Measurements from ENCODE around the gene LTBP1. TPM values are rescaled to one million over a fixed set of nuclear protein-coding genes. Genes with fewer than 3 reads are reported as not detected.

LTBP1 gene
- total RNA-seq, 1 donor from 2014 or later = 205 TPM

DNA sequence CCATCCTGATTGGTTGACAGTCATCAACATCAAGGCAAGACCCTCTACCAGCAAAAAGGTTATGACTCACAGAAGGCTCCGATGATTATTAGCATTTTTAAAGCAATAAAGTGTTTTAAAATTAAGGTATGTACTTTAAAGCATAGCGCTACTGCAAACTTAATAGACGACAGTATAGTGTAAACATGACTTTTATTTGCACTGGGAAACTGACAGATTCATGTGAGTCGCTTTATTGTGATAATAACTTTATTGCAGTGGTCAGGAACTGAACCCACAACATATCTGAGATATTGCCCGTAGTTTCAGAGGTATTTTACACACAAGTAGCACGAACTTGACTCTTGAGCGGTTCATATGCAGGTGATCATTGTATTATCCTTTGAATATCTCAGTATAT lies 249.1 kb downstream of the LTBP1 start:
- DNase-seq (ENCODE audit: low spot score) = no peak

- DNase-seq (ENCODE audit: low spot score) = no peak
Observed at GRCh38 chr2:33196700-33197099, 249.9 kb downstream of the LTBP1 start.

GRCh38 chr2:33197198-33197938 lies 250.6 kb downstream of the LTBP1 start:
- DNase-seq (ENCODE audit: low spot score) = peak; percentile 29

DNA sequence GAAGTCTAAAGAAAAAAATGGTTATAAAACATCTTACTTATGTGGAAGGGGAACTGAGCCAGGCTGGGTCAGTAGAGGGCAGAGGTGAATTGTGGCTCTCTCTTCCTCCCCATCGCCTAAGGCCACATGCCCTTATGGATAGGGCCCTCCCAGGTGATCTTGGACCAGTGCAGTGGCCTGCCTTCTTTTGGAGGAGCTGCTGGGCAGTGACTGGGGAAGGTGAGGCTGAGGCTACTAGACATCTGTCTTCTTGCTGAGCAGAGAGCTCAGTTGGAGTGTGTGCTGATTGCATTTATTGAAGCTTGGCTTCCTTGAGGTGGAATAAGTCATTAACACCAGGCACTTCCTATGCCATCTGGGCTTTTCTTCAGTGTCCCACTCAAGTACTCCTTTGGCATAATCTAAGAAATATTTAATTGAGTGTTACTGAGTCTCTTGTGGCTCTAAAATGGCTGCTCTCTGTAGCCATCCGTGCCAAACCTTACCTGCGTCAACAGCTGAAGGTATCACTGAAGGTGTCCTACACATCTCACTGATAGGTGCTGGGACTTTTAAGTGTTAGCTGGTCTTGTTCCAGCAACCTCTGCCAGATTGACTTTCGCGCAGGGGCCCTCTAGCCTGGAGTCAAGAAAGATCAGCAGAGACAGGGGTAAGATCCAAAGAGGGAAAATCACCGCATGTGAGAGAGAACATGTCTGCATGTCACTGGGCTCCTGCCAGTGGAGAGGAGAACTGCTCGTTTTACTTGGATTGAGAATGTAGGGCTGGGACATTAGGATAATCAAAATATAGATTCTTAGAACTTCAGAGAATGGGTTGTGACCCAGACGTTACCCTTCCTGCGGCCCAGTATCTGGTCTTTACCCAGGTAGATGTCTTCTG lies 256.1 kb downstream of the LTBP1 start:
- no peak for DNase-seq (ENCODE audit: low spot score)

GRCh38 chr2:33204945-33205344 lies 258.2 kb downstream of the LTBP1 start:
- DNase-seq (ENCODE audit: low spot score) = no peak

GRCh38 chr2:33205693-33206434 lies 259.1 kb downstream of the LTBP1 start:
- no peak for DNase-seq (ENCODE audit: low spot score)

DNA sequence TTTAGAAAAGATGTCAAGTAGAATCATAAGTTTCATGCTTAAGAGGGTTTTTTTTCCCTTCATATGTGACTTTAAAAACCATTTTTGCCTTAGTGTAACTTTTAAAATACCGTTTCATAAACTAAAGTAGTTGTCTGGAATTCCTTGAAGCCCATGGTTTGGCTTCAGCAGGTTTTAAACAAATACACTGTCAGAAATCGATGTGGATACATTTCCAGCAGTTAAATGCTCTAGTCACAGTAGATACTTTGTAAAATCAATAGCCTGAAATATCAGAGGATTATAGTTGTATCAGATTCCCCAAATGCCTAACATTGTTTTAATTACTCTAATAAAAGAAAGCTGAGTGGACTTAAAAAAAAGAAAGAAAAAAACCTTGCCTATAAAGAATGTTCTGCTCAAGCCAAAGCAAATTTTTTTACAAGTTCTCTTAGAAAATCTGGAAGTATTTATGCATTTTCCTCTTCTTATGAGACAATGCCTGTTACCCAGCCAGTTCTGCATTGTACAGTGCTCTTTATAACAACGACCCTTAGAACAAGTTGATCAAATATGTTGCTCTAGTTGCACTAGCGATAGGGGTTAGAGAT lies 260.5 kb downstream of the LTBP1 start:
- no peak for DNase-seq (ENCODE audit: low spot score)

- DNase-seq (ENCODE audit: low spot score) = no peak
Observed at GRCh38 chr2:33208400-33208799, 261.6 kb downstream of the LTBP1 start.

- DNase-seq (ENCODE audit: low spot score) = no peak
Observed at GRCh38 chr2:33209976-33210375, 263.2 kb downstream of the LTBP1 start.

GRCh38 chr2:33210626-33211025 lies 263.9 kb downstream of the LTBP1 start:
- peak; percentile 34 for DNase-seq (ENCODE audit: low spot score)

DNA sequence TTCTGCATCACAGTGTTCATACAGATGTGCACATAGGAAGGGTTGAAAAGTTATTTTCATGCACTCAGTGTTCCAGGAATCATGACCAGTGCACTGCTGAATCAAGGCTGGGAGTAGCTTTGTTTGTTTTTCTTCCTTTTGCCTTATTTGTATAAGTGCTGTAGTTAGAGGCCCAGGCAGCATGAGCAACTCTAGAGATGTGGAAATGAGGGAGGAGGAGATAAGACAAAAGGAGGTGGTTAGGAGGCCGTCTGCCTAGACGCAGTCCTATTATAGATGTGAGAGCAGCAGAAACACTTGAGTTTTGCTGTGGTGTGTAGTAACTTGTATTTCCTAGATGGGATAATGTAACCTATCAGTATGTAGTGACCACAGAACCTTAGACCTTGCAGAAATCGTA lies 265.4 kb downstream of the LTBP1 start:
- no peak for DNase-seq (ENCODE audit: low spot score)

- no peak for DNase-seq (ENCODE audit: low spot score)
Observed at GRCh38 chr2:33213244-33213643, 266.5 kb downstream of the LTBP1 start.

DNA sequence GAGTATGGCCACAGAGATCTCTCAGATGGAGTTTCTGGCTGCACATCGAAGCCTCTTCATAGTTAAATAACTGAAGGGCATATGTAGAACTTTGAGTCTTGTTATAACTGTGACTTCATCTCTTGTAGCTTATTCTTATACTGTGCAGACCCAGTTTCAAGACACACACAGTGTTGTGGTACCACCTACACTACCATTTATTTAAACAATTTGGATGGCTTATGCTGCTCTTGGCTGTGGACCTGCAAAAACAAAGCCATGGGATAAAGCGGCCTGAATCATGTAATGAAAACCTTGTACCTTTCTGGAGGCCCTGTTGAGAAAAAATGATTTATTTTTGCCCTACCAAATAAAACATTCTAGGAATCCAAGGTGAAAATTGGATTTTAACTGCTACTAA lies 266.9 kb downstream of the LTBP1 start:
- DNase-seq (ENCODE audit: low spot score) = no peak

DNA sequence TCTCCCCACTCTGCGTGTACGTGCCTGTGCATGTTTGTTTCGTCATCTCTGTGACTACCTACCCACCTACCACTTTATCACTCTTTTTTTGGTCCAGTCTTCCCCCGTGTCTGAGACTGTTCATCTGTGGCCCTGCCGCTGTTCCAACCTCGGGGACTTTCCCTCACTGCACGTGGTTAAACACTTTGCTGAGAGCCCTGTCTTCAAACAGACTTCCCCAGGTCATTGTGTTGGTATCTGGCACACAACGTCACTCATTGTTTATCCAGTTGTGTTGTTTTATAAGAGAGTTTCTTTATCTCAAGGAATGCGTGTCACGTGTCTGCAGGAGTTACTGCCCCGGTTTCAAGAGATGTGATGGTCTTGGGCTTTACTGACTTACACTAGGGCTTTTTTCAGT lies 267.7 kb downstream of the LTBP1 start:
- peak; percentile 53 for DNase-seq (ENCODE audit: low spot score)

DNA sequence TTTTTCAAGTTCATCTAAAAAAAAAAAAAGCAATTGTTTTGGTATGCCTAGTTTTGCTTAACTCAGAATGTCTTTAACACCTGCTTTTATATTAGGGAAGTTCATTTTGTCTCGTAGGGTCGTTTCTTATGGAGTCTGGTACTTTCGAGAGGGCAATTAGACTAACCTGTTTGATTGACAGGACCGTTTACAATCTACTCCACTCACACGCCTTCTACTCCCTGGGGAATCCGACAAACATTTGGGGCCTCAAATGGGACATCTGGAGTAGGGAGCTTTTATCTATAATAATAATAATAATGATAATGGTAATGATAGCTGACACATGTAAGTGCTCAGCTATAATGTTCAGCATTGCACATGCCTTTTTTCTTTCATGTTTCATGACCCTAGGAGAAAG lies 268.1 kb downstream of the LTBP1 start:
- DNase-seq (ENCODE audit: low spot score) = no peak

- no peak for DNase-seq (ENCODE audit: low spot score)
Observed at GRCh38 chr2:33215299-33215698, 268.5 kb downstream of the LTBP1 start.

GRCh38 chr2:33215983-33216382 lies 269.2 kb downstream of the LTBP1 start:
- no peak for DNase-seq (ENCODE audit: low spot score)

GRCh38 chr2:33216508-33217182 lies 269.9 kb downstream of the LTBP1 start:
- peak; percentile 75 for DNase-seq (ENCODE audit: low spot score)

GRCh38 chr2:33217406-33217805 lies 270.7 kb downstream of the LTBP1 start:
- no peak for DNase-seq (ENCODE audit: low spot score)

DNA sequence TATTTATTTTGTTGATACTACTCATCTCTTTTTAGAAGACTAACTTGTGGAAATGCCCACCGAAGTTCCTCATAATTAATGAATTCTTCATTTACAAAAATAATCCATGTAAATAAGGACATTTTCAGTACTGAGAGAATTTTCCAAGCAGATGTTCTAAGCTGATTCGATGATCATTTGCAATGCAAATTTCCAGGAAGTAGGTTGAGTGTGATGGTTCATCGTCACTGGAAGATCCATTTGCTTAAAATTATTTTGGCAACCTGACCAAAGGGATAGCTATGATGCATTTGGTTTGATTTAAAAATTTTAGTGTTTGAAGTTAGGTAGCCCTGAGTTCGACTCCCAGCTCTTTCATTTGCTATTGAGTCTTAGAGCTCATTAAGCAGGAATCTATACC lies 272.4 kb downstream of the LTBP1 start:
- DNase-seq (ENCODE audit: low spot score) = no peak

GRCh38 chr2:33219850-33220275 lies 273.1 kb downstream of the LTBP1 start:
- no peak for DNase-seq (ENCODE audit: low spot score)
